ENCODE data around the gene IFI6.
A peak's percentile ranks its signal among the peaks of the same experiment; 100 is the strongest.
"Not testable (repeated sequence)": the region's sequence is repeated elsewhere in the genome, so short reads cannot be mapped to it uniquely, and the experiment has no call there.

IFI6 gene

DNA sequence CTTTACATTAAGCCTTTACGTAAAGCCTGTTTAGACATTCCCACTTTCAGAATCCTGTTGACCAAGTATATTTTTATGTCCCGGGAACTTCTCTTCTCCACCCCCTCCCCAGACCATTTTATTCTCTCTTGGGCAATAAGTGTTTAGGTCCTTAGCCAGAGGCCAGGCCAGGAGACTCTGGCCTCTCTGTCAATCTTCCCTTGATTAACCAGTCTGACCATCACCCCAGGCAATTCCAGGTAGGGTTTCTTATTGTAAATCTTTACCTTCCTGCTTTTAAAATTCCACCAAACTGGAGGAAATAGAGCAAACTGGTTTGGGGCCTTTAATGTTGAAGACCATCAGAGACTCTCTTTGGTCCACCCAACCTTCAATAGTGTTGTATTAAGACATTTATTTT is 12.2 kb upstream of the IFI6 start:
- TF ChIP-seq CTCF (IDR thresholded peaks at IDR 0.05; ENCODE audit: low read depth, low read length): no peak

GRCh38 chr1:27682351-27682944 is 10.5 kb upstream of the IFI6 start:
- no peak for TF ChIP-seq CTCF (IDR thresholded peaks at IDR 0.05; ENCODE audit: low read depth, low read length)
- H3K4me3 ChIP-seq (ENCODE audit: low read depth, low read length): no peak overlapping the region

More for the DNA sequence above, 12.2 kb upstream of the IFI6 start:
- H3K4me3 ChIP-seq (ENCODE audit: low read depth, low read length): no peak overlapping the region

DNA sequence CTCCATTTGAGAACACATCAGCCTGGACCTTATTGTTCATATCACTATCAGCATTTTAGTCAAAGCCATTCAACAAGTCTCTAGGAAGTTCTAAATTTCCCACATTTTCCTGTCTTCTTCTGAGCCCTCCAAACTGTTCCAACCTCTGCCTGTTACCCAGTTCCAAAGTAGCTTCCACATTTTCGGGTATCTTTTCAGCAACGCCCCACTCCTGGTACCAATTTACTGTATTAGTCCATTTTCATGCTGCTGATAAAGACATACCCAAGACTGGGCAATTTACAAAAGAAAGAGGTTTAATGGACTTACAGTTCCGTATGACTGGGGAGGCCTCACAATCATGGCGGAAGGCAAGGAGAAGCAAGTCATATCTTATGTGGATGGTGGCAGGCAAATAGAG is 9.6 kb upstream of the IFI6 start:
- not testable (repeated sequence) for H3K4me3 ChIP-seq (ENCODE audit: low read depth, low read length)

DNA sequence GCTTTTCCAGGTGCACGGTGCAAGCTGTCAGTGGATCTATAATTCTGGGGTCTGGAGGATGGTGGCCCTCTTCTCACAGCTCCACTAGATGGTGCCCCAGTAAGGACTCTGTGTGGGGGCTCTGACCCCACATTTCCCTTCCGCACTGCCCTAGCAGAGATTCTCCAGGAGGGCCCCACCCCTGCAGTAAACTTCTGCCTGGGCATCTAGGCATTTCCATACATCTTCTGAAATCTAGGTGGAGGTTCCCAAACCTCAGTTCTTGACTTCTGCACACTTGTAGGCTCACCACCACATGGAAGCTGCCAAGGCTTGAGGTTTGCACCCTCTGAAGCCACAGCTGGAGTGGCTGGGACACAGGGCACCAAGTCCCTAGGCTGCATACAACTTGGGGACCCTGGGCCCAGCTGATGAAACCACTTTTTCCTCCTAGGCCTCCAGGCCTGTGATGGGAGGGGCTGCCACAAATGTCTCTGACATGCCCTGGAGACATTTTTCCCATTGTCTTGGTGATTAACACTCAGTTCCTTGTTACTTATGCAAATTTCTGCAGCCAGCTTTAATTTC is 8.3 kb upstream of the IFI6 start:
- not testable (repeated sequence) for H3K4me3 ChIP-seq (ENCODE audit: low read depth, low read length)

- no peak overlapping the region for H3K4me3 ChIP-seq (ENCODE audit: low read depth, low read length)
- no peak for TF ChIP-seq CTCF (IDR thresholded peaks at IDR 0.05; ENCODE audit: low read depth, low read length)
These were observed 6.8 kb upstream of the IFI6 start for GRCh38 chr1:27678747-27679146.

DNA sequence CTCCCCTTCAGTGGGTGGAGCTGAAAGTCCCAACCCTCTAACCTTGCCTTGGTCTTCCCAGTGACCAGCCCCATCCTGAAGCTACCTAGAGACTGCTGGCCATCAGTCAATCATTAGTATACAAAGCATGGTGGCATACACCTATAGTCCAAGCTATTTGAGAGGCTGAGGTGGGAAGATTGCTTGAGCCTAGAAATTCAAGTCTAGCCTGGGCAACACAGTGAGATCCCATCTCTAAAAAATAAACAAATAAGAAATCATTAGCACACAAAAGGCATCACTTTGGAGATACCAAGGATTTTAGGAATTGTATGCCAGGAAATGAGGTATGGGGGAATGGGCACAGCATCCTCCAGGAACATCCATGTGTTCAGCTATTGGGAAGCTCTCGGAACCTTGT is 4.4 kb upstream of the IFI6 start:
- TF ChIP-seq CTCF (IDR thresholded peaks at IDR 0.05; ENCODE audit: low read depth, low read length): no peak
- no peak overlapping the region for H3K4me3 ChIP-seq (ENCODE audit: low read depth, low read length)

DNA sequence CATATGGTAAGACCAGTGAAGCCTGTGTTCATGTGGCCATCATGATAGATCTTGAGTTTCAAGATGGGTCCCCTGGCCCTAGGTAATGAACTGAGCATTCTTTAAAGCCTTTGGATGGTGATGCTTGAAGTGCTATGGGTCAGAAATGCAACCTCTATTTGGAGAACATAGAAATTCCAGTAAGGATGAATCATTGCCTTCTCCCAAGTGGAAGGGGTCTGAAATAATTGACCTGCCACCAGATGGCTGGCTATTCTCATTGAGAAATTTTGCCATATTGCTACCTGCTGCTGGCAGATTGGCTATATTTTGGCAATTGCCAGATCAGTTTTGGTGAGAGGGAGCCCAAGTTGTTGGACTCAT is 739 bp upstream of the IFI6 start:
- peak overlapping the region; percentile 70 for H3K4me3 ChIP-seq (ENCODE audit: low read depth, low read length)
- TF ChIP-seq CTCF (IDR thresholded peaks at IDR 0.05; ENCODE audit: low read depth, low read length): no peak

- no peak for TF ChIP-seq CTCF (IDR thresholded peaks at IDR 0.05; ENCODE audit: low read depth, low read length)
- no peak overlapping the region for H3K4me3 ChIP-seq (ENCODE audit: low read depth, low read length)
These were observed 2.1 kb downstream of the IFI6 start for GRCh38 chr1:27669876-27670275.

Measured in WI38 (cell line).